Large intestine (tissue), 3 donors: ENCODE data around the gene FMN2. TPM values are rescaled to one million over a fixed set of nuclear protein-coding genes. Genes with fewer than 3 reads are reported as not detected.

Source experiments
- DNase-seq, 2 donors: peaks; one replicate each; pipeline versions ENCODE4 v3.0.0 to v3.0.0-alpha.2; 2013
- H3K27ac ChIP-seq: one replicate; pipeline ENCODE4 v1.5.1; 2013; ENCODE audit warnings: low read length
- H3K27me3 ChIP-seq: 2 replicates; pipeline ENCODE4 v1.6.1; 2013; ENCODE audit warnings: low read length; ENCODE audit not compliant: control insufficient read depth, insufficient read depth
- H3K36me3 ChIP-seq: 2 replicates; pipeline ENCODE4 v1.6.1; 2013; ENCODE audit warnings: low read length; ENCODE audit not compliant: control insufficient read depth, insufficient read depth
- H3K4me1 ChIP-seq: one replicate; pipeline ENCODE4 v1.6.1; 2013; ENCODE audit warnings: low read length; ENCODE audit not compliant: control insufficient read depth, insufficient read depth
- H3K4me3 ChIP-seq: one replicate; pipeline ENCODE4 v1.5.1; 2013; ENCODE audit warnings: low read length
- H3K9me3 ChIP-seq: one replicate; pipeline ENCODE4 v1.6.1; 2013; ENCODE audit warnings: mild to moderate bottlenecking, low read depth, low read length, moderate library complexity; ENCODE audit not compliant: control insufficient read depth
- WGBS: methylation state at CpG from one replicate; pipeline ENCODE4 v1.1.5; 2013; ENCODE audit warnings: low lambda C conversion rate; ENCODE audit not compliant: insufficient coverage; 5-methylcytosine and 5-hydroxymethylcytosine counted together
- polyA plus RNA-seq: library from polyadenylated mRNA; unstranded; fragments of 120-200 nt; gene quantifications from one replicate; pipeline ENCODE4 v1.2.1, GENCODE V29; 2013

Gene FMN2
- polyA plus RNA-seq, 1 donor, result 1.8 TPM

- Histone ChIP-seq H3K4me3 (no peak overlapping the region), H3K27ac (no peak overlapping the region), H3K36me3 (no peaks in the 10 kb centered on the region), H3K9me3 (no peaks in the 10 kb centered on the region), H3K4me1 (peaks cover 7% of the 10 kb centered on the region), H3K27me3 (no peaks in the 10 kb centered on the region)
- 100% methylated on average over 1 of the region's 5 CpGs for WGBS
- peak in 1 of 2 donors; percentile 19 for DNase-seq
Observed at GRCh38 chr1:240109920-240110636, 18.4 kb downstream of the FMN2 start.

DNA sequence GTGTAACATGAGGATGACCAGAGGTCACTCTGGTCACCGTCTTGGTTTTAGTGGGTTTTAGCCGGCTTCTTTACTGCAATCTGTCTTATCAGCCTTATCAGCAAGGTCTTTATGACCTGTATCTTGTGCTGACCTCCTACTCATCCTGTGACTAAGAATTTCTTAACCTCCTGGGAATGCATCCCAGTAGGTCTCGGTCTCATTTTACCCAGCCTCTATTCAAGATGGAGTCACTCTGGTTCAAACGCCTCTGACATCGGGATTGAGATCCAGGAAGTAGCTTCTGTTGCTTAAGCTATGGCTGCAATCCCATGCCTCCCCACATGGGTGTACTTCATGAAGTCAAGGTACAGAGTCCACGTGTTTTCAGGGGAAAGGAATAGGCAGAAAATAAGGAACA lies 19.9 kb downstream of the FMN2 start:
- Histone ChIP-seq H3K27me3 (no peaks in the 10 kb centered on the region), H3K4me3 (no peak overlapping the region), H3K36me3 (no peaks in the 10 kb centered on the region), H3K27ac (no peak overlapping the region), H3K4me1 (peaks cover 7% of the 10 kb centered on the region), H3K9me3 (no peaks in the 10 kb centered on the region)
- 67% methylated on average over 1 of the region's 6 CpGs for WGBS
- DNase-seq, result peak in 1 of 2 donors; percentile 35

DNA sequence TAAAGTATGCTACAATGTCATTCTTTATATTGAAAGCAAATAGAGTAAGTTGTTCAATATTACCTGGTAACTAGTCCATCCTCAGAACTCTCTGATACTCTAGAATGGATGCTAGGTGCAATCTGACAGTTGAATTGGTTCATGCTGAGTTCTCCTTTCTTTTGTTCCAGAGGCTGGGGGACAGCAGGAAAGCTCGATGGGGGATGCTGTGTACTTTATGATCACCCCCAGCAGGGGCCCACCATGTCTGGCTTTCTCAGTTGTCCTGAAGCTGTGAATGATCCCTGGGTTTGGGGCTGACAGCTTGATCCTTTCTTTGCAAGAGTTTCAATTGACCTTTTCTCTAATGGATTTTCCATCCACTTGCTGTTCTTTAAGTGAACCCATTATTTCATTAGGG lies 22.5 kb downstream of the FMN2 start:
- no peak for DNase-seq
- Histone ChIP-seq H3K27ac (no peak overlapping the region), H3K4me1 (peaks cover 7% of the 10 kb centered on the region), H3K36me3 (no peaks in the 10 kb centered on the region), H3K27me3 (no peaks in the 10 kb centered on the region), H3K4me3 (no peak overlapping the region), H3K9me3 (no peaks in the 10 kb centered on the region)
- WGBS, result no CpG with 5 or more reads among the region's 1 CpG

DNA sequence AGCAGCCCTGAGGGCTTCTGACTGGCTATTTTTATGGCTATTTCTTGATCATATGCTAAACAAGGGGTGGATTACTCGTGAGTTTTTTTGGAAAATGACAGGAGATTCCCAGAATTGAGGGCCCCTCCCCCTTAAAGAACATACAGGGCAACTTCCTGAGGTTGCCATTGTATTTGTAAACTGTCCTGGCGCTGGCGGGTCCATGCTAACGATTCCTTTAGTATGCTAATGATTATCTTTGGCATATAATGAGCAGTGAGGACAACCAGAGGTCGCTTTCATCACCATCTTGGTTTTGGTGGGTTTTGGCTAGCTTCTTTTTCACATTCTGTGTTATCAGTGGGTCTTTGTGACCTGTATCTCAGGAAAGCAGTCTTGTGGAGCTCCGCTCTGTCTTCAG lies 24.1 kb downstream of the FMN2 start:
- no peak for DNase-seq
- peaks cover 7% of the 10 kb centered on the region for H3K4me1 ChIP-seq
- no peak overlapping the region for H3K27ac ChIP-seq
- no peaks in the 10 kb centered on the region for H3K36me3 ChIP-seq
- WGBS, result no CpG with 5 or more reads among the region's 6 CpGs
- H3K9me3 ChIP-seq, result no peaks in the 10 kb centered on the region
- H3K27me3 ChIP-seq, result no peaks in the 10 kb centered on the region
- H3K4me3 ChIP-seq, result no peak overlapping the region

DNA sequence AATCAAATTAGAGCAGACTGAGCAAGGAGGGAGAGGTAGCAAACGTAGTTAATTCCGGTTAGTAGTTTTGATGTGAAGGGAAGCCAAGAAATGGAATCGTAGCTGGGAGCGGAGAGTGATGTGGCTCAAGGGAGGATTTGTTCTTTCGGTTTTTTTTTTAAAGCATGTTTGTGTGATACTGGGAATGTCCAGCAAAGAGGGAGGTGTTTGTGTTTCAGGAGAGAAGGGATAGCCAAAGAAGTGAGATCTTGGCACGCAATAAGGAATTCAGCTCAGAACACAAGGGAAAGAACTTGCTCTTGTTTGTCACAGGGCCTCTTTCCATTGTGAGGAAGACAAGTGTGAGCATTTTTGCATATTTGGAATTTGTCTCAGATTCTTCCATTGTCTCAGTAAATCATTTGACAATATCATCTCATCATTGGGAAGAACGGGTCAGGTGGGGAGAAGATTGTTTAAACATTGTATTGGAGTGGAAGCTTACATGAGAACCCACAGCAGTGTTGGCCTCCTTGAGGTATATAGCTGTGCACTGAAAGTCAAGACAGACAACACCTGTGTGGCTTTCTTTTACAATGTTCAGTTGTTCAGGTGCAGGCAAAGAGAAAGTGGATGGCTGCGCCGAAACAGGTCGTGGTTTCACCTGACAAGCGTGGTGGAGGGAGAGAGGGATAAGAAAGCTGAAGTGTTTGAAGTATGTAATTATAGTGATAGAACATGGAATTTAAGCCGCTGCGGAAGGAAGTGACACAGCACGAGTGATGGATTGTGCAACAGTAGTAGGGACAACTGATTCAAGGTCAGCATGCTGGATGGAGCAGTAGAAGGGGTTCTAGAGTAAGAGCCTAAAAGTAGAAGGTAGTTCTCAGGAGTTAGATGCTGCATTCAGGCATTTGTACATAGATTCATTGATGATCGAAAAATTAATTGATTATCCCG lies 25.4 kb downstream of the FMN2 start:
- no peak for DNase-seq
- Histone ChIP-seq H3K9me3 (no peaks in the 10 kb centered on the region), H3K4me3 (no peak overlapping the region), H3K36me3 (no peaks in the 10 kb centered on the region), H3K27ac (no peak overlapping the region), H3K27me3 (no peaks in the 10 kb centered on the region), H3K4me1 (peaks cover 3% of the 10 kb centered on the region)
- 84% methylated on average over 9 of the region's 16 CpGs for WGBS

GRCh38 chr1:240117930-240118329 lies 26.2 kb downstream of the FMN2 start:
- no CpG with 5 or more reads among the region's 3 CpGs for WGBS
- H3K36me3 ChIP-seq, result no peaks in the 10 kb centered on the region

GRCh38 chr1:240122639-240123613 lies 31.2 kb downstream of the FMN2 start:
- Histone ChIP-seq H3K27ac (no peak overlapping the region), H3K4me1 (no peaks in the 10 kb centered on the region), H3K4me3 (peak overlapping the region; percentile 8), H3K36me3 (no peaks in the 10 kb centered on the region), H3K27me3 (no peaks in the 10 kb centered on the region), H3K9me3 (no peaks in the 10 kb centered on the region)
- no CpG with 5 or more reads among the region's 20 CpGs for WGBS
- peak; percentile 41 to 70 for DNase-seq

More at GRCh38 chr1:240117930-240118329, 26.2 kb downstream of the FMN2 start:
- Histone ChIP-seq H3K9me3 (no peaks in the 10 kb centered on the region), H3K4me3 (no peak overlapping the region), H3K27me3 (no peaks in the 10 kb centered on the region), H3K27ac (no peak overlapping the region), H3K4me1 (no peaks in the 10 kb centered on the region)
- DNase-seq, result no peak

DNA sequence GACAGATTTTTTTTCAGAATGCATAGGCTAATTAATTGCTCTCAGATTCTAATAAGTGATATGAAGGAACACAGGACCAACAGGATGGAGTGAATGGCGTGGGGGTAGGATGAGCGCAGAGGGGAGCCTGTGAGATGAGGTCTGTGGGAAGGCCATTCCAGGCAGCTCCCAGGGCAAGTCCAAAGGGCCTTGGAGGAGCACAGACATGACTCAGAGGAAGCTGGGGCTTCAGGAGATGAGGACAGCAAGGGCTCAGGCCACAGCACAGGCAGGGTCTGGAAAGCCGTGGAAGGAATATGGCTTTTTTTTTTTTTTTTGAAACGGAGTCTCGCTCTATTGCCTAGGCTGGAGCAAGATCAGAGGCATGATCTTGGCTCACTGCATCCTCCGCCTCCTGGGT lies 35.1 kb downstream of the FMN2 start:
- Histone ChIP-seq H3K27me3 (no peaks in the 10 kb centered on the region), H3K27ac (no peak overlapping the region), H3K4me1 (no peaks in the 10 kb centered on the region), H3K36me3 (no peaks in the 10 kb centered on the region), H3K9me3 (no peaks in the 10 kb centered on the region), H3K4me3 (no peak overlapping the region)
- 100% methylated on average over 2 of the region's 6 CpGs for WGBS
- no peak for DNase-seq

- Histone ChIP-seq H3K27me3 (no peaks in the 10 kb centered on the region), H3K9me3 (no peaks in the 10 kb centered on the region), H3K4me3 (no peak overlapping the region), H3K27ac (no peak overlapping the region), H3K4me1 (no peaks in the 10 kb centered on the region), H3K36me3 (no peaks in the 10 kb centered on the region)
- no CpG with 5 or more reads among the region's 2 CpGs for WGBS
- no peak for DNase-seq
Observed at GRCh38 chr1:240128366-240128765, 36.7 kb downstream of the FMN2 start.

DNA sequence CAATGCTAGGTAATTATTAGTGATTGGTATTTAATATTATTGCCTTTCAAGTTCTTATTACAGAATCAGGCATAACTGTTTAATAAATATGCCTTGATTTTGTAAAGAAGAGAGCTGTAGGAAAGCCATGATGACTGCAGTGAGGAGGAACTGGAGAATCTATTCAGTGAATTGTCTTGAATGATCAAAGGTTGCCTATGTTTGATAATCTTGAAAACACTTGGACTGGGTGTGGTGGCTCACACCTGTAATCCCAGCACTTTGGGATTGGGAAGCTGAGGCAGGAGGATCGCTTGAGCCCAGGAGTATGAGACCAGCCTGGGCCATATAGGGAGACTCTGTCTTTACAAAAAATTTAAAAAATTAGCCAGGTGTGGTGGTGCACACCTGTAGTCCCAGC lies 42.4 kb downstream of the FMN2 start:
- Histone ChIP-seq H3K27ac (no peak overlapping the region), H3K4me1 (no peaks in the 10 kb centered on the region), H3K9me3 (no peaks in the 10 kb centered on the region), H3K27me3 (no peaks in the 10 kb centered on the region), H3K4me3 (no peak overlapping the region), H3K36me3 (no peaks in the 10 kb centered on the region)
- no peak for DNase-seq
- WGBS, result no CpG with 5 or more reads among the region's 1 CpG
